NOMO-1 treated with DMSO at 0.1 percent for 48 hours (cell line): Measurements from ENCODE around the gene SLC25A42.
"Not testable (repeated sequence)": the region's sequence is repeated elsewhere in the genome, so short reads cannot be mapped to it uniquely, and the experiment has no call there.

Source experiments
- DNase-seq: peaks from one replicate; lab custom pipeline; 2025; ENCODE audit not compliant: unreplicated experiment; lab: John Stamatoyannopoulos, UW

SLC25A42 gene

DNA sequence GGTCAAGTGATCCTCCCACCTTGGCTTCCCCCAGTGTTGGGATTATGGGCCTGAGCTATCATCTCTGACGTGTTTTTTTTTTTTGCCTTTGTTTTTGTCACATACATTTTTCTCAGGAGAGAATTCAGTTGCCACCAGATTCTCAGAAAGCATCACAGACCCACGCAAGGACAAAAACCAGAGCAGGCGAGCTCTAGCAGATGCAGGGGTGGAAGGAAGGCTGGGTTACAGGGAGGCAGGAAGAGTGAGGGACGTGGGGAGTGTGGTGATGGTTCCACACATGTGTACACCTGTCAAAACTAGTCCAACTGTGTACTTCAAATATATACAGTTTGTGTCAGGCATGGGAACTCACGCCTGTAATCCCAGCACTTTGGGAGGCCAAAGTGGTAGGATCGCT is 70.2 kb downstream of the SLC25A42 start:
- DNase-seq: no peak

DNA sequence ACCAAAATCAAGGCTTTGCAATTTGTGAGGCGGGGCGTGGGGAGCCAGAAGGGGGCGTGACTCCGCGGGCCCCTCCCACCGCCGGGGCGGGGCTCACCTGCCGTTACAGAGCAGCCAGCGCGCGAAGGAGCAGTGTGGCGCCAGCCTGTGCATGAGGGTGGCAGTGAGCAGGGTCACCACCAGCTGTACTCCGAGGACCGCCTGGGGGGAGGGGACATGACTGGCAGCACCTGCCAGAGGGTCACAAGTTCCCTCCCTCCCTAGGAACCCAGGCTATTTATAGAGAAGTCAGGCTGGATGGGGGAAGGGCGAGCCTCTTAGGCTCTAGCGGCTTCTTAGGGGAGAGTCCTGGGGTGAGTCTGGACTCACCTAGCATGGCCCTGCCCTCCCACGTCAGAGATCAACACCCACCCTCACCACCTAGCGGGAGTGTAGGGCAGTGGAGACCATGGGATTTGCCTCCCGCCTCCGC is 70.9 kb downstream of the SLC25A42 start:
- no peak for DNase-seq

DNA sequence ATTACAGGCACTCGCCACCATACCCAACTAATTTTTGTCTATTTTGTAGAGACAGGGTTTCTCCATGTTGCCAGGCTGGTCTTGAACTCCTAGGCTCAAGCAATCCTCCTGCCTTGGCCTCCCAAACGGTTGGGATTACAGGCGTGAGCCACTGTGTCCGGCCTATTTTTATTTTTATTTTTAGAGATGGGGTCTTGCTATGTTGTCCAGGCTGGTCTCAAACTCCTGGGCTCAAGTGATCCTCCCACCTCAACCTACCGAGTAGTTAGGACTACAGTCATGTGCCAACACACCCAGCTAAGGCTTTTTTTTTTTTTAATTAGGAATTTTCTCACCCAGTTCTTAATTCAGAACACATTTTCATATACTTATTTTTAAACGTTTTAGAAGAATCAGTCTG is 71.9 kb downstream of the SLC25A42 start:
- DNase-seq: not testable (repeated sequence)

DNA sequence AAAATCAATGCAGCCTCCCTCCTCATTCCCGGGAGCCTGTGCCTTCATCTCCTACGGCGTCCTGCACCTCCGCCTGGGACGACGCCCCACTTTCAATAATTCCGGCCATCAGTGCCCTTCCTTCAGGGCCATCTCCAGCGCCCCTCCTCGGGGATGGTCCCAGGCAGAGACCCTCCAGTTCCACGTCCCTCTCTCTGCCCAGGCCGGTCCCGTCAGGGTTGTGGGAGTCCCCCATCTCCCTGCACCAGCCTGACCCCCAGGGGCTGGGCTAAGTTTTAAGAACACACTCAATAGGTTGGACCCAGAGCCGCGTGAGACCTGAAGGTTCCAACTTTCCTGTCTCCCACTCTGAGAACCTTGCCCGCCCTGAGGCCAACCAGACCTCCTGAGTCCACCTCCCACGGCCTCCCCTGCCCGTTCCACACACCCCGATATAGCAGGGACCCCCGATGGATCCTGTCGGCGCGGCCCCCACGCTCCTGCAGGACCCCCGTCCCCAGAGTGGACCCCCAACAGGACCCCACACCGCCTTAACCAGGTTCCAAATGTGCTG is 73.8 kb downstream of the SLC25A42 start:
- DNase-seq: no peak

DNA sequence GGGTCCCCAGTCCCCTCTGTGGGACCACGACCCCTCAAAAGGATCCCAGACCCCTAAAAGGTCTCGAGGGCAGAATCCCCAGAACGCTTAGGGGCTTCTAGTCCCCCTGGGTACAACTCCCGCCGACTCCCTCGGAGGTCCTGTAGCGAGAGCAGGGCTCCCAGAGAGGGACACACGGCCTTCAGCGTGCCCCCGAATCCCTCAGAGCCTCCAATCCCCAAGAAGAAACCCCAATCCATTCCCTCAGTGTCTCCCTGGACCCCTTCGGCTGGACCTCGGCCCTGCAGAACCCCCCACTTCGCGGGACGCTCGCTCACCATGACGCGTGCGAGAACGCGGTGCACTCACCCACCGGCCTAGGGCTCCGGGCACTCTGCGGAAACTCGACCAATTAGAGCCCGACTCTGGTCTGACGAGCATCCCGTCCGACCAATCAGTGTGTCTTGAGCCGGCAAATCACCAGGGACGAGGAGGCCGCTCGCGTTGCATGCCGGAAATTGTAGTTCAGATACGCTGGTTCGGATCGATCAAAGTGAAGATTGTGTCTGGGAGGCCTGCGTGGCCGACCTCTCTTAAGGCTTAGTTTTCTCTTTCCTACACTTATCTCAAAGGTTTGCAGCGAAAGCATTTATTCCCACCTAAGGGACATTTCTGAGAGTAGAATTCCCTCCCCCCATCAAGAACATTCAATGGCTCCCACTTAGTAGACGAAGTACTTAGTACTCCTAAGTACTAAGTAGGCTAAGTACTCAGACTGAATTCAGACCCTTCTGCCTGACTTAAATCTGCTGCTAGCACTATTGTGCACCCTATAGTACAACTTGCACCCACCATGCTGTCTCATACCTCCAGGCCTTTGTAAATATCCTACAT is 74.6 kb downstream of the SLC25A42 start, which contains the start of gene TMEM161A:
TMEM161A (minus strand) TSS at position 370 of the 873 bp plus-strand sequence; CDS start at position 320, 50 bp downstream.
- DNase-seq: peak; percentile 96

DNA sequence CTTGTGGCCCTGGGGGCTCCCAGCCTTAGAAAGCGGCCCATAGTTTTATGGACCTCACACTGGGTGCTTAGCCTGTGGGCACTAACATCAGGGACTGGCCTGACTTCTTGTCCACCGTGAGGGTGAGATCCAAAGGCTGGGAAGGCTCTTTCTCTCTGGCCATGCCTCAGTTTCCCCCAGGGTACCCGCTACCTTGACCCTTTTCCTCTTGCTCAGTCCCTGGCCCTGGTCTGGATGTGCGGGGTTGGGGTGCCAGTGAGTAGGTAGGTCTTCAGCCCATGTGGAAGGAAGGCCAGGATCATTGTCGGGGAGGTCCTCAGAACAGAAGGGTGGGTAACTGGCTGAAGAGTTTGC is 76.1 kb downstream of the SLC25A42 start:
- no peak for DNase-seq

DNA sequence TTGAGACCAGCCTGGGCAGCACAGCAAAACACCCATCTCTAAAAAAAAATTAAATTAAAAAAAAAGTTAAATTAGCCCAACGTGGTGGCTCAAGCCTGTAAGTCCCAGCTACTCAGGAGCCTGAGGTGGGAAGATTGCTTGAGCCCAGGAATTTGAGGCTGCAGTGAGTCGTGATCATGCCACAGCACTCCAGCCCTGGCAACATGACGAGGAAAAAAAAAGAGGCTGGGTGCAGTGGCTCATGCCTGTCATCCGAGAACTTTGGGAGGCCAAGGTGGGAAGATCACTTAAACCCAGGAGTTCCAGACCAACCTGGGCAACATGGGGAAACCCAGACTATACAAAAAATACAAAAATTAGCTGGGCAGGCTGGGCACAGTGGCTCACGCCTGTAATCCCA is 76.7 kb downstream of the SLC25A42 start:
- no peak for DNase-seq

DNA sequence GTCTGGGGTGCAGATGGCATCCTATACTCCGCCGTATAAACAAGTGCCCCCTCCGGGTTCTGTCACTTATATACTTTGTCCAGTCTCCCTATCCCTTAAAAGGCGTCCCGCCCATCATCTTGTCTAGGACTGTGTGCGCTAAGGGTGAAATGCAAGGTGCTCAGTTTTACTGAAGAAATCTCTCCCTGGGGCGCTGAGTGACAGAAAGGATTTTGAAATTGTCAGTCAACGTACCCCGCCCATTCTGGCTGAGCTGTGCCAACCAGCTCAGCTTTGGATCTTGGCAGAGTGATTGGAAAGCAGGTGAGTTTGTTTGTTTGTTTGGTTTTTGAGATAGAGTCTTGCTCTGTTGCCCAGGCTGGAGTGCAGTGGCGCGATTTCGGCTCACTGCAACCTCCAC is 78.6 kb downstream of the SLC25A42 start:
- no peak for DNase-seq

DNA sequence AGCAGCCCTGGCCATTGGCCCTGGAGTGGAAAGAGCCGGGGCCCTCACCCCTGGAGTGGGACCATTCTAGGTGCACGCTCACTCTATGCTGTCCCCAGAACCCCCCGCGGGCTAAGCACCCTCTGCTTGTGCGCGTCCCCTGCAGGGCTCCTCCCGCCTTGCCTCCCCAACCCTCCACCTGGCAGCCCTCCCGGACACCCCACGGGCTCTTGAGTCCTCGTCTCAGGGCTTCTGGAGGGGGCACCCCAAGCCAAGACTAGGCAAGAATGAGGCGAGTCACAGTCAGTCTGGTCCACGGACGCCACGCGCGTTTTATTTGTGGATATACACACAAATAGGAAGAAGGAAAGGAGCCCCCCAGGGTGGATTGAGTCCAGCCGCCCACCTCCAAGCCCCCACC is 81.5 kb downstream of the SLC25A42 start:
- DNase-seq: no peak

DNA sequence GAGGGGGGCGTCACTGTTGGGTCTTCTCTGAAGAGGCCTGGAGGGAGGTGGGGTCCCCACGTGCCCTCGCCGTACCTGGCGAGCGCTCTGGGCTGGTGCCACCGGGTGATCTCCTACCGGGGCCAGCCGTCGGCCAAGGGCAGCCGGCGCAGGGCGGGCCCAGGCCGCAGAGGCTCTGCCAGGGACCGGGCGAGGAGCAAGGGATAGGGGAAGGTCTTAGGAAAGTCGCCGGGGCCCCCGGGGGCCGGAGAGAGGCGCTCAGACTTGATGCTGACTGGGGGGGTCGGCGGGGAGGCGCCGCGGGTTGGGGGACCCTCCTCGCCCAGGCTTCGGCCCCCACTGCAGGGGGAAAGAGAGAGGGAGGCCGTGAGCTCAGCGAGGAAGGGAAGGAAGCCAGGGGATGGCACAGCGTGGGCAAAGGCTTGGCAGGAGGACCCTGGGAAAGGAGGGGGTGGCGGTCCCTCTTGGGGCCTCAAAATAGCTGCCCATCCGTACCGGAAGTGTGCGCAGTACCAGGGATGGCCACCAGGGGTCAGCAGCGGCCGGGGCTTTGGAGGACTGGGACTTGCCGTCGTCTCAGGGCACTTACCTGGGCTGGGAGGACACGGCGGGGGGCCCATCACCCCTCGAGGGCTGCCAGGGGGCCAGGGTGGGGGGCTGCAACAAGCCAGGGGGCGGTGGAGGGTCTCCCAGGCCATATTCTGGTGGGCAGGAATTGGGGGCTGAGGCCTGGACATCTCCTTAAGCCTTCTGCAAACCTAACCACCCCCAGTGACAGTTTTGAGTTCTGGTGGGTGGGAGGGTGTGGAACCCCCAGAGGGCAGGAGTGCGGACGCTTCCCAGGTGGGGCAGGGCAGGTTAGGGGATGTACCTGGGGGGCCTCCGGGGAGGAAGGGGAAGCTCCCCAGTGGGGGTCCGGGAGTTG is 82.2 kb downstream of the SLC25A42 start:
- peak; percentile 29 for DNase-seq

DNA sequence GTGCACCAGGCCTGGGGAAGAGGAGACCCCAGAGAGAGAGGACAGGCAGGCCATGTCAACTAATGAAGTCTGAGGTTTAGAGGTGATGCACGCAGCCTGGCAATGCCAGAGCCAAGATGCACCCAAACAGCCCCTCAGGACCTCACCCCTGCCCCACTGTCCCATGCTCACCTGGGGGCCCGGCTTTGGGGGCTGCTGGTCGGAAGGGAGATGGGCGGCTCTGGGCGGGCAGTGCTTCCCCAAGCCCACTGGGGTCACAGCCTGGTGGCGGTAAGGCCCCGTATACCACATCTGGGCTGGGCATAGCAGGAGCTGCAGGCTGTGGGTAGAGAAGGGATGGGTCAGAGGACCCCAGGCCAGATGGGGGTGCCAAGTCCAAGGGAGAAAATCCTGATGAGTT is 83.1 kb downstream of the SLC25A42 start:
- DNase-seq: no peak

DNA sequence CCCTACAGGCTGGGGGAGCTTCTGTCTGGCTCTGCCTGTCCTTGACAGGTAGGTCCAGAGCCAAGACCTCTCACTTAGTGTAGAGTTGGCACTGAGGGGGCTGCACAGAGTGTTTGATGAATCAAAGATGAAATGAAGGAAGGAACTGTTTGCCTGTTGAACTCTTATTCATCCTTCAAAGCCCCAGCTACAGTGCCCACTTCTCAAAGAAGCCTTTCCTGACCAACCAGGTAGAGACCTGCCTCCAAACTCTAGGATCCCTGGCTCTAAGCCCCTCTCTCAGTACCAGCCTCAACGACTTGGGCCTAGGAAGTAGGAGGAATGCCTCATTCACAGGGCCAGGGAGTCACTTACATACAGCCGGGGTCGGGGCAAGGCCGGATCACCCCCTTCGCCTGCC is 83.5 kb downstream of the SLC25A42 start:
- DNase-seq: no peak

DNA sequence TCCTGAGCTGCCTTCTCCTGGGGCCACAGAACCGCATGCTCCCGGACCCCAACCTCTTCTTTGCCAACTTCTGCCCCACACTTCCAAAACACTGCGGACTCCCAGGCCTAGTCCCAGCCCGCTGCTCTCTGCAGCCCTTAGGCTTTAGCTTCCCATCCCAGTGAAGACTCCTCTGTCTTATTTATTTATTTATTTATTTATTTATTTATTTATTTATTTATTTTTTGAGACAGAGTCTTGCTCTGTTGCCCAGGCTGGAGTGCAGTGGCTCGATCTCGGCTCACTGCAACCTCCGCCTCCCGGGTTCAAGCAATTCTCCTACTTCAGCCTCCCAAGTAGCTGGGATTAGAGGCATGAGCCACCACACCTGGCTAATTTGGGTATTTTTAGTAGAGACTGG is 84.7 kb downstream of the SLC25A42 start:
- not testable (repeated sequence) for DNase-seq

DNA sequence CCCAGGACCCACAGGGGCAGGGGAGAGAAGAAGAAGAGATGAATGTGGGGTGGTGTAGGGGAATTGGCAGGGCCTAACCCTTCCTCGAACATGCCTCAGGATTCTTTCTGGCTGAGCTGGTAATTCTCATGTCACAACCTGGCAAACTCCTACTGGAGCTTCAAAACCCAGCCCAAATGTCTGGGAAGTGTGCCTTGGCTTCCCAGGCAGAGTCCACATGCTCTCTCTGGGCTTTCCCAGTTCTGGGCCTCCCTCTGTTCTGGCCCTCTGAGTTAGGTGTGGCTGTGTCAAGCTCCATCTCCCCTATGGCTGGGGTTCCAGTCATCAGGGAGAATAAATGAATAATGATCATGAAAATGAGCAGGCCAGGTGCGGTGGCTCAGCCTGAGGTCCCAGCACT is 85.6 kb downstream of the SLC25A42 start:
- DNase-seq: no peak

DNA sequence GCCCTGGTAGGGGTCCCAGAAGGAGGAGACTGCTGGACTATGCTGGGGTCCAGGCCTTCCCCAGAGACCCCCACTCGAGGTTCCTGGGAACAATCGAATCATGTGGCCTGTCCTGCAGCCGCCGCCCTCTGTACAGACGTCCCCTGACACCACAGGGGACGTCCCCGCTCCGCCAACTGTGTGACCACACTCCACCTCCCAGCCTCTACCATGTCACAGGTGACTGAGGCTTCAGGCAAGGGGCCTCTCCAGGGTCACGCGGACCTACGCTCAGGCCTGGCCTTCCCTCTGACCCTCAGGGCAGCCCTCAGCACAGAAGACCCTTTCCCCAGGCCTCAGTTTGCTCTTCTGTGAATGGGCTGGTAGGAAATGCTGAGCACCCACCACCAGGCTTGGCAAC is 87.6 kb downstream of the SLC25A42 start:
- DNase-seq: no peak

DNA sequence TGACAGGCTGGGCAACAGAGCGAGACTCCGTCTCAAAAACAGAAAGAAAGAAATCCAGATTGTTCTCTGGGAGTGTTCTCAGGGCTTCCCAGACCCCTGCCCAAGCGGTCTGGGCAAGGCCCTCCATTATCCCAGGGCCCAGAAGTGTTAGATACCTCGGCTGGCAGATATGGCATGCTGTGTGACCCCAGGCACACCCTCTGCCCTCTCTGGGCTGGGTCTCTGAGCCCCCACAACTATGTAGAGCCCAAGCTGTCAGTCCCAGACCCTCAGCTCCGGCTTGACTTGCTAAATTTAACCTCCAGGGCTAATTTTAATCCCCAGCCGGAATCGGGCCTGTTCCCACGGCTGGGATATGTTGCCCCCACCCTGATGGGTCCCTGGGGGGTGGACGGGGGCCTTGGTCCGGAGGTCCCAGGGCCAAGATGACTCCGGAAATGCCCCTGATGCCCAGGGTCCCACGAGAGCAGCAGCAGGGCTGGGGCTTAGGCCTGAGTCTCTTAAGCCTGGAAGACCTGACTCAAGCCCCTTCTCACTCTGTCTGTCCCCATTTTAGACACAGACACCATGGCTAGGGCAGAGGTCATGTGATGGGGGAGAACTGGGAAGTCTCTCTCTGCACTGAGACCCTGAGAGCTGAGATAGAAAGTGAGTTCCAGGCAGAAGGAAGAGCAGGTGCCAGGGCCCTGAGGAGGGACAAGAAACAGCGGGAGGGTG is 89.0 kb downstream of the SLC25A42 start:
- no peak for DNase-seq

DNA sequence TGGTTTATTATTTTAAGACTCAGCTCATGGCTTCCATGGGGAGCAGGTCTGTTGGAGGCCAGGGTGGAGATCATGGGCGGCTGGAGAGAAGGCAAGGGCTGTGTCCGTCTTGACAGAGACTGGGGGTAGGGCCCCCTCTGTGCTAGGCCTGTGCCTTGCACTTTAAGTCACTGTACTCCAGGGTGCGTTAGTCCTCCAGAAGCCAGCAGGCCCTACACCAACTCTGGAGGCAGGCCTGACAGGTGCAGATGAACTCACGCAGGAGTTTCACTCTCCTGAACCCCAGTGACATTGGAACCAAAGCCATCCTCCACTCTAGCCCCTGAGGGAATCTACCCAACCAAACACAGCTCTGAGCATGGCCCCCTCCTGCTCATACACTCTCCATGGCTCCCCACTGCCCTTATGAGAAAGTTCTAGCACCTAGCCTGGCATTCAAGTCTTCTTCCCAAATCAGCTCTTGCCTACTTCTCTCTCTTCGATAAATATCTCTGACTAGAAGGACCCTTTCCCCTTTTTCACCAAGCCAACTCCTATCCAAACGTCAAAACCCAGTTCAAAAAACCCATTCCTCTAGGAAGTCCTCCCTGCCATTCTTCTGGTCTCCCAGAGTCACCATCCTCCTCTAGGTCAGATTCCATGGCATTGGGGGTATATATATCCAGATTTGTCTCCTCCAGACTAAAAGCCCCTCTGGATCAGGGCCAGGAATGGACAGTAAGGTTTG is 91.1 kb downstream of the SLC25A42 start:
- no peak for DNase-seq

DNA sequence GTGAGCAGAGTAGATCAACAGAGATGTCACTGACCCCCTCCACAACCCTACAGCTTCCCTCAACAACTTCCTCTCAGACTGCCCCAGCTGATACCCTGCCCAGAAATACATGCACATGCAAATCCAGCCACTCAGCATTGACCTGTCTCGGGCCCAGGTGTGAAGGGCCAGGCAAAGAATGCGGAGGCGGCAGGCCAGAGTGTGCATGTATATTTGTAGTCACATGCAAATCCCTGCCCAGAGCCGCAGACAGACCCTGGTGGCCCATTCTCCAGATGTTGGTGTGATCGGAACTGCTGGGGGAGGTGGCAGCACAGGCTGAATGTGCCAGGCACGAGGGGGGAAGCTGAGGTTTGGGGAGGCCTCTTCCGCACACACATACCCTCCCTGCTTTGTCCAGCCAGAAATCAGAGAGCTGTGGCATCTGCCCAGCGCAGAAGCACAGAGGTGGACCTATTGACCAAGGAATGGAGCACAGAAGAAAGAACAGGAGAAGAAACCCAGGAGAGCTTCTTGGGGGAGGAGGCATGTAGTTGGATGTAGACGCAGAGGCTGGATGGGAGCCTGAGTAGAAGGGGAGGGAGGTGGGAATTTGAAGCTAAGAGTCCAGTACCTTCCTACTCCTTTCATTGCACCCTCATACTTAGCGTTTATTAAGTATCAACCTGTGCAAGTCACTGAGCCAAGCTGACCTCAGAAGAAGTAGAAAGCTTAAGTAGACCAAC is 91.9 kb downstream of the SLC25A42 start:
- no peak for DNase-seq

DNA sequence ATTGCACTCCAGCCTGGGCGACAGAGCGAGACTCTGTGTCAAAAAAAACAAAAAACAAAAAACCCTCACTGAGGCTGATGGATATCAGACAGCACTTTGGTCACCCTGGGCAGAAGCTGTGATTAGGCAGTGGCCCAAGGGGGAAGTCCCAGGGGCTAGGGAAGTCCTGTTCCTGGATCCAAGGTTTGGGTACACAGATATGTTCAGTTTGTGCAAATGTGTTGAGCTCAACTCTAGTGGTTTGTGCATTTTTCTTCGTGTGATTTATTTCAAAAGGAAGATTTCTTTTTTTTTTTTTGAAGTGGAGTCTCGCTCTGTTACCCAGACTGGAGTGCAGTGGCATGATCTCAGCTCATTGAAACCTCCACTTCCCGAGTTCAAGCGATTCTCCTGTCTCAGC is 94.0 kb downstream of the SLC25A42 start:
- no peak for DNase-seq

DNA sequence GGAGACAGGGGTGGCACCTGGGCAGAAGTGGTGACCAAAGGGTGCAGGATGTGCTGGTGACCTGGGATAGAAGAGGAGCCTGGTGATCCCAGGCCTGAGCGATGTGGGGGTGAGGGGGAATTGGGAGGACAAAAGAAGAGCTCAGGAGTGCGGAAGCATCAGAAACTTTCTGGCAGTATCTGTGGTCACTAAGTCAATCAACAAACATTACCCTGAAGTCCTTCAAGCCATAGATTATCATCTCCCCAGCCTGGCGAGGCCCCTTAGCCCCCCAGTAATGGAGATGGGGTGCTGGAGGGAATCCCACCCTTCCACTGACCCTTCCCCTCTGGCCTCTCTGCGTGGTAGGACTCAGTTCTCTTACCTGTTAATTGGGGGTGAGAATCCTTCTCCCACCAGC is 95.7 kb downstream of the SLC25A42 start:
- no peak for DNase-seq
